Osteocyte (in vitro differentiated cells): ENCODE measurements around the gene PPEF1. TPM values are rescaled to one million over a fixed set of nuclear protein-coding genes. Genes with fewer than 3 reads are reported as not detected.

Source experiments
- DNase-seq: peaks from one replicate; pipeline ENCODE4 v3.0.0; 2021; ENCODE audit warnings: mixed read lengths; ENCODE audit not compliant: unreplicated experiment; ENCODE audit errors: extremely low spot score
- H3K27ac Mint-ChIP-seq: one replicate; pipeline ENCODE4 v1.8.0; 2021; ENCODE audit warnings: mild to moderate bottlenecking, mixed read lengths; ENCODE audit not compliant: unreplicated experiment
- H3K27me3 Mint-ChIP-seq: one replicate; pipeline ENCODE4 v1.8.0; 2021; ENCODE audit warnings: mixed read lengths; ENCODE audit not compliant: unreplicated experiment
- H3K36me3 Mint-ChIP-seq: one replicate; pipeline ENCODE4 v1.8.0; 2021; ENCODE audit warnings: mixed read lengths; ENCODE audit not compliant: unreplicated experiment
- H3K4me1 Mint-ChIP-seq: one replicate; pipeline ENCODE4 v1.8.0; 2021; ENCODE audit warnings: mixed read lengths; ENCODE audit not compliant: unreplicated experiment
- H3K4me3 Mint-ChIP-seq: one replicate; pipeline ENCODE4 v1.8.0; 2021; ENCODE audit warnings: mild to moderate bottlenecking, moderate library complexity, mixed read lengths; ENCODE audit not compliant: unreplicated experiment
- H3K9me3 Mint-ChIP-seq: one replicate; pipeline ENCODE4 v1.8.0; 2021; ENCODE audit warnings: mixed read lengths; ENCODE audit not compliant: unreplicated experiment
- total RNA-seq: library from RNA; stranded (reverse); gene quantifications from 2 replicates; pipeline ENCODE4 v1.2.1, GENCODE V29; 2021
- TF ChIP-seq, protein P1 (sequence below): fragments of 200-600 bp; sonication (generic); IDR thresholded peaks from 2 replicates; pipeline ENCODE4 v1.5.0; 2021; ENCODE audit warnings: antibody characterized with exemption, mild to moderate bottlenecking, moderate library complexity

PPEF1 gene
- total RNA-seq, 1 donor from 2014 or later = 1.2 TPM

GRCh38 chrX:18701621-18702361 is 5.7 kb upstream of the PPEF1 start:
- DNase-seq = no peak
- H3K4me1 Mint-ChIP-seq = peaks cover 27% of the 10 kb centered on the region
- H3K27me3 Mint-ChIP-seq = no peaks in the 10 kb centered on the region
- peak overlapping the region; percentile 90 for H3K27ac Mint-ChIP-seq
- TF ChIP-seq, protein P1, sequence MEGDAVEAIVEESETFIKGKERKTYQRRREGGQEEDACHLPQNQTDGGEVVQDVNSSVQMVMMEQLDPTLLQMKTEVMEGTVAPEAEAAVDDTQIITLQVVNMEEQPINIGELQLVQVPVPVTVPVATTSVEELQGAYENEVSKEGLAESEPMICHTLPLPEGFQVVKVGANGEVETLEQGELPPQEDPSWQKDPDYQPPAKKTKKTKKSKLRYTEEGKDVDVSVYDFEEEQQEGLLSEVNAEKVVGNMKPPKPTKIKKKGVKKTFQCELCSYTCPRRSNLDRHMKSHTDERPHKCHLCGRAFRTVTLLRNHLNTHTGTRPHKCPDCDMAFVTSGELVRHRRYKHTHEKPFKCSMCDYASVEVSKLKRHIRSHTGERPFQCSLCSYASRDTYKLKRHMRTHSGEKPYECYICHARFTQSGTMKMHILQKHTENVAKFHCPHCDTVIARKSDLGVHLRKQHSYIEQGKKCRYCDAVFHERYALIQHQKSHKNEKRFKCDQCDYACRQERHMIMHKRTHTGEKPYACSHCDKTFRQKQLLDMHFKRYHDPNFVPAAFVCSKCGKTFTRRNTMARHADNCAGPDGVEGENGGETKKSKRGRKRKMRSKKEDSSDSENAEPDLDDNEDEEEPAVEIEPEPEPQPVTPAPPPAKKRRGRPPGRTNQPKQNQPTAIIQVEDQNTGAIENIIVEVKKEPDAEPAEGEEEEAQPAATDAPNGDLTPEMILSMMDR = no peak
- no peak overlapping the region for H3K4me3 Mint-ChIP-seq
- peaks cover 3% of the 10 kb centered on the region for H3K9me3 Mint-ChIP-seq
- no peaks in the 10 kb centered on the region for H3K36me3 Mint-ChIP-seq

DNA sequence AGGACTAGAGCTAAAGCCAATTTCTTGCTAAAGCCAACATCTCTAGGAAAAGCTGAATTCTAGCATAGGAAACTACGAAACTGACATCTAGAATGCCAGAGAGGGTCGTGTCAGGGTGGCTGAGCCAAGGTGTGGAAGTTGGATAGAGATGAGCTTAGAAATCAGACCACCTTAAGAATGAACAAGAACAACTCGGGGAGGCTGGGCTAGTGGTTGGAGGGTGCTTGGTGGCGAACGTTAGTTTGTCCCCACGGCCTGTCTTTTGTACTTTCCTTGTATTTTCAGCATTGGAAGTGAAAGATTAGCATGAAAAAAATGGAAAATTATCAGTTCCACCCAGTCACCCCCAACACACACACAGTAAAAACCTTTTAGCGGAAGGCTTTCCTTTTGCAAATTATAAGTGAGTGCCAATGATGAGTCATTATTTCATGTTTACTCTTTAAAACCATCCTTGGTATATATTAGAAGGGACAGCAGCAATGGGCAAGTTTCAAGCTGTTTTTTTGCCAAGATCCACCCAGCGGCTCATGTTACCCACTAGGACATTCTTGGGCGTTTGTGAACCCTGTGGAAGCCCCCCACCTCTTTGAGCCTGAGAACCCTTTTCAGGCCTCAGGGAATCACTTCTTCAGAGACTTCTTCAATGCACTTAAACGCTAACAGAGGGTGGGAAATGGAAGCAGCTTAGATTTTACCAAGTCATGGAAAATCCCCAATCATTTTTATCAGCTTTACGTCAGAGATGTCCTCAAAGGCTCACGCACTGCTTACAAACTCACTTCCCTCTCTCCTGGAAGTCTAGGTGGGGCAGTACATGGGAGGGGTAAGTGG is 4.9 kb upstream of the PPEF1 start:
- Mint-ChIP-seq H3K9me3 (peaks cover 2% of the 10 kb centered on the region), H3K4me3 (no peak overlapping the region), H3K36me3 (no peaks in the 10 kb centered on the region), H3K27me3 (no peaks in the 10 kb centered on the region), H3K27ac (peak overlapping the region; percentile 90), H3K4me1 (peaks cover 30% of the 10 kb centered on the region)
- TF ChIP-seq, protein P1 = no peak
- no peak for DNase-seq

DNA sequence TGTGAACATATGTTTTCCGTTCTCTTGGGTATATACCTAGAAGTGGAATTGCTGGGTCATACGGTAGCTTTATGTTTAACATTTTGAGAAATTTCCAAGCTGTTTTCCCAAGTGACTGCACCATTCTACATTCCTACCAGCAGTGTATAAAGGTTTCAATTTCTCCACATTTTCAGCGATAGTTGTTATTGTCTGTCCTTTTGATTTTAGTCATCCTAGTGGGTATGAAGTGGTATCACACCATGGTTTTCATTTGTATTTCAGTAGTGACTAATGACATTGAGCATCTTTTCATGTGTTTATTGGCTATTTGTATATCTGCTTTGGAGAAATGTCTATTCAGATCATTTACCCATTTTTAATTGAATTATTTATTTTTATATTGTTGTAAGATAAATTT is 2.4 kb downstream of the PPEF1 start:
- peaks cover 12% of the 10 kb centered on the region for H3K9me3 Mint-ChIP-seq
- H3K27ac Mint-ChIP-seq = no peak overlapping the region
- H3K27me3 Mint-ChIP-seq = no peaks in the 10 kb centered on the region
- no peak for DNase-seq
- H3K4me3 Mint-ChIP-seq = no peak overlapping the region
- peaks cover 4% of the 10 kb centered on the region for H3K4me1 Mint-ChIP-seq
- H3K36me3 Mint-ChIP-seq = no peaks in the 10 kb centered on the region
- TF ChIP-seq, protein P1 = no peak

- H3K27me3 Mint-ChIP-seq = peaks cover 2% of the 10 kb centered on the region
- no peak overlapping the region for H3K4me3 Mint-ChIP-seq
- no peak for DNase-seq
- TF ChIP-seq, protein P1 = no peak
- no peaks in the 10 kb centered on the region for H3K4me1 Mint-ChIP-seq
- no peak overlapping the region for H3K27ac Mint-ChIP-seq
- H3K36me3 Mint-ChIP-seq = no peaks in the 10 kb centered on the region
- peaks cover 16% of the 10 kb centered on the region for H3K9me3 Mint-ChIP-seq
Observed at GRCh38 chrX:18714910-18715309, 7.5 kb downstream of the PPEF1 start.

DNA sequence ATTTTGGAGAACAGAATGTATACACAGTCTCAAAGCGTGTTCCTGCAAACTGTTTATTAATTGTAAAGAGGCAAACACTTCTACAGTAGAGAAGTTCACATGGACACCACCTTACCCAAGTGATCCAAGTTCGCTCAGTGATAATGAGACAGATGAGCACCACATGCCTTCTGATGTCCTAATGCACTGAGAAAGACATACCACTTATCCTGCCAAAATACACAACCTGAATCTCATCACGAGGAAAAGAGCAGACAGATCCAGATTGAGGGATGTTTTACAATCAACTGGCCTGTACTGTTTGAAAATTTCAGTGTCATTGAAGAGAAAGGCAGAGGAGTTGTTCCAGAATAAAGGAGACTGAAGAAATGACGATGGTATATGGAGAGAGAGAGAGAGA is 12.4 kb downstream of the PPEF1 start:
- H3K36me3 Mint-ChIP-seq = no peaks in the 10 kb centered on the region
- H3K4me3 Mint-ChIP-seq = no peak overlapping the region
- no peak for DNase-seq
- peaks cover 4% of the 10 kb centered on the region for H3K9me3 Mint-ChIP-seq
- H3K27ac Mint-ChIP-seq = no peak overlapping the region
- peaks cover 2% of the 10 kb centered on the region for H3K27me3 Mint-ChIP-seq
- no peaks in the 10 kb centered on the region for H3K4me1 Mint-ChIP-seq
- TF ChIP-seq, protein P1 = no peak
